Pericardium fibroblast (primary cell): ENCODE results near the gene BRI3BP. TPM values are rescaled to one million over a fixed set of nuclear protein-coding genes. Genes with fewer than 3 reads are reported as not detected.

Experiments used
- total RNA-seq: library from RNA; depleted of rRNA; stranded (reverse); fragments of >200 nt; gene quantifications from 2 replicates; pipeline ENCODE4 v1.2.3, GENCODE V29; 2015

Gene BRI3BP, protein sequence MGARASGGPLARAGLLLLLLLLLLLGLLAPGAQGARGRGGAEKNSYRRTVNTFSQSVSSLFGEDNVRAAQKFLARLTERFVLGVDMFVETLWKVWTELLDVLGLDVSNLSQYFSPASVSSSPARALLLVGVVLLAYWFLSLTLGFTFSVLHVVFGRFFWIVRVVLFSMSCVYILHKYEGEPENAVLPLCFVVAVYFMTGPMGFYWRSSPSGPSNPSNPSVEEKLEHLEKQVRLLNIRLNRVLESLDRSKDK
- total RNA-seq = 1.6 and 2.2 TPM in 2 replicates

DNA sequence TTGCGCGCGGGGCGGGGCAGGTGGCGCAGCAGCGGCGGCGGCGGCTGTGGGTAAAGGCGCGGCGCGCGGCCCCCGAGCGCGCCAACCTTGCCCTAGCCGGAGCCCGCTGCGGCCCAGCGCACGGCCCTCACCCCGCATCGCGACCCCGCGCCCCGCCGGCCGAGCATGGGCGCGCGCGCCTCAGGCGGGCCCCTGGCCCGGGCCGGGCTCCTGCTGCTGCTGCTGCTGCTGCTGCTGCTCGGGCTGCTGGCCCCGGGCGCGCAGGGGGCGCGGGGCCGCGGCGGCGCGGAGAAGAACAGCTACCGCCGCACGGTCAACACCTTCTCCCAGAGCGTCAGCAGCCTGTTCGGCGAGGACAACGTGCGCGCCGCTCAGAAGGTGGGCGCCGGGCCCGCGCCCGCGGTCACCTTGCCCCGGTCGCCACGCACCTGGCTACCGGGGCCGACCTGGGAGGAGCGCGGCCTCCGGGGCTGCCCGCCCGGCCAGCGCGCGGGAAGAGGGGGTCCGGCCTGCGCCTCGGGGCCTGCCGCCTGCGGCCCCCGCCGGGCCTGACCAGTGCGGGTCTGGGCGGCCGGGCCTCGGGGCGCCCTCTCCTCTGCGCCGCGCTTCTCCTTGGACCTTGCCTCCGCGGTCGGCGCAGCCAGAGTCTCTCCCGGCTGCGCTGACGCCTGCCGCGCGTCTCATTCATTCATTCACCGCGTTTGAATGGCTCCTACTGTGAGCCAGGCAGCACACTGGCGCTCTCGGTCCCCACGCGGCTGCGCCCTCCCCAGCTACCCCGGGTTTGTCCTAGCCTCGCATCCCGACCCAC is at the start of gene BRI3BP:
Gene BRI3BP (plus strand): TSS at position 20 of the 811 bp plus-strand sequence. CDS start 146 bp downstream, at position 166.

DNA sequence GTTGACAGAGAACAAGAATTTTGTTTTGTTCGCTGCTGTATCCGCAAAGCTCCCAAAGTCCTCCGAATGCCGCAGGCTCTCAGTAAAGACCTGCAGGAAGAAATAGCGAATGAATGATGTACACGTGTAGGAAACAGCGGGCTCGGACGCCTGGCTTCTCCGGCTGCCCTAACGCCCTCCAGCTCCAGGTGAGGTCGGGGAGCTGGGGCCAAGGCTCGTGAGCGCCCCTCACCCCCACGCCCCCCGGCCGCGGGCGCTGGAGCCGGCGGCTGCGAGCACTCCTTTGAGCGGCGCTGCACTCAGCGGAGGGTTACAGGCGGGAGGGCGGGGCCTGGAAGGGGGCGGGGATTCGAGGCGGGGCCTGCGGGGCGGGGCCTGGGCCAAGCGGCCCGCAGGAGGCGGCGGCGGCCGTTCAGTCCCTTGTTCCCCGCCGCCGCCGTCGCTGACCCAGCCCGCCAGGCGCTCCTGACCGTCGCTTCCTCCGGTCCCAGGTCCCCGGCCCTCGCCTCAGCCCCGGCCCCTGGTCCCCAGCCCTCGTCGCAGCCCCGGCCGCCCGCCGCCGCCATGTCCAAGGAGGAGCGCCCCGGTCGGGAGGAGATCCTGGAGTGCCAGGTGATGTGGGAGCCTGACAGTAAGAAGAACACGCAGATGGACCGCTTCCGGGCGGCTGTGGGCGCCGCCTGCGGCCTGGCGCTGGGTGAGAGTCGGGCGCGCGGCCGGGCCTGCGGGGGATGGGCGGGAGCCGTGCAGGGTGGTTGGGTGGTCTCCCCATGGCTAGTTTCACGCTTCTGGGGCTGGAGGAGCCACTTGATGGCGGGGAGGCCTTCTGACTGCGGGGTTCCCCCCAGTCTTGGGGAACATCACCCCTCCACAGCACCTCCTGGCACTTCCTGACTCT is 71.8 kb downstream of the BRI3BP start, which contains the start of gene AACS:
Gene AACS (plus strand): TSS at position 415 of the 898 bp plus-strand sequence. CDS start 150 bp downstream, at position 565.

Other genes starting within 250 kb of the BRI3BP start
- 33.3 and 56.7 TPM in 2 replicates for gene SCARB1, start 129.8 kb upstream of the BRI3BP start, total RNA-seq
- 835 and 955 TPM in 2 replicates for gene UBC, start 79.0 kb upstream of the BRI3BP start, total RNA-seq
- gene DHX37, start 4.5 kb upstream of the BRI3BP start, total RNA-seq = 9.5 and 17.4 TPM in 2 replicates
- 11.4 and 27.2 TPM in 2 replicates for gene AACS, start 71.8 kb downstream of the BRI3BP start, total RNA-seq
- gene TMEM132B, start 192.7 kb downstream of the BRI3BP start, total RNA-seq = 0.43 and 1.5 TPM in 2 replicates